GM12801 (cell line): ENCODE measurements around the gene USP19.

Experiments used
- TF ChIP-seq, protein P1 (sequence below): IDR thresholded peaks from one replicate; pipeline ENCODE4 v1.5.1; 2011; ENCODE audit warnings: control low read depth; ENCODE audit not compliant: insufficient read length; ENCODE audit errors: extremely low read depth

Gene USP19

DNA sequence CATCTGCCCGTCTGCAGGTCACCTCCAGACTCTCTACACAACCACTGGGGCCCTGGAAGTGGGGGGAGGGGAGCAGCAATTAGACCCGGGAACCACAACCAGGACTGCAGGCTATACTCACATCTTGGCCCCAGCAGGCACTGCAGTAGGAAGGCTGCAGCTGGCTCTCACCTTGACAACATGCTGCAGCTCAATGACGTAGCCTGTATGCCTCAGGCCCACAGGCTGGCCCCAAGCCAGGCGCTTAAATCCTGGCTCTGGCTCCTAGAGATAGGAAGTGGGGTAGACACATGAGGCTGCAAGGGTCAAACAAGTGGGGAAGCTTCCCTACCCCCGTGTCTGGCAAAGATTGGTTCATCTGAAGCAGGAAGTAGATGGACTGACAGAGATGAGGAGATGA lies 22.2 kb downstream of the USP19 start:
- TF ChIP-seq, protein P1, sequence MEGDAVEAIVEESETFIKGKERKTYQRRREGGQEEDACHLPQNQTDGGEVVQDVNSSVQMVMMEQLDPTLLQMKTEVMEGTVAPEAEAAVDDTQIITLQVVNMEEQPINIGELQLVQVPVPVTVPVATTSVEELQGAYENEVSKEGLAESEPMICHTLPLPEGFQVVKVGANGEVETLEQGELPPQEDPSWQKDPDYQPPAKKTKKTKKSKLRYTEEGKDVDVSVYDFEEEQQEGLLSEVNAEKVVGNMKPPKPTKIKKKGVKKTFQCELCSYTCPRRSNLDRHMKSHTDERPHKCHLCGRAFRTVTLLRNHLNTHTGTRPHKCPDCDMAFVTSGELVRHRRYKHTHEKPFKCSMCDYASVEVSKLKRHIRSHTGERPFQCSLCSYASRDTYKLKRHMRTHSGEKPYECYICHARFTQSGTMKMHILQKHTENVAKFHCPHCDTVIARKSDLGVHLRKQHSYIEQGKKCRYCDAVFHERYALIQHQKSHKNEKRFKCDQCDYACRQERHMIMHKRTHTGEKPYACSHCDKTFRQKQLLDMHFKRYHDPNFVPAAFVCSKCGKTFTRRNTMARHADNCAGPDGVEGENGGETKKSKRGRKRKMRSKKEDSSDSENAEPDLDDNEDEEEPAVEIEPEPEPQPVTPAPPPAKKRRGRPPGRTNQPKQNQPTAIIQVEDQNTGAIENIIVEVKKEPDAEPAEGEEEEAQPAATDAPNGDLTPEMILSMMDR: no peak

DNA sequence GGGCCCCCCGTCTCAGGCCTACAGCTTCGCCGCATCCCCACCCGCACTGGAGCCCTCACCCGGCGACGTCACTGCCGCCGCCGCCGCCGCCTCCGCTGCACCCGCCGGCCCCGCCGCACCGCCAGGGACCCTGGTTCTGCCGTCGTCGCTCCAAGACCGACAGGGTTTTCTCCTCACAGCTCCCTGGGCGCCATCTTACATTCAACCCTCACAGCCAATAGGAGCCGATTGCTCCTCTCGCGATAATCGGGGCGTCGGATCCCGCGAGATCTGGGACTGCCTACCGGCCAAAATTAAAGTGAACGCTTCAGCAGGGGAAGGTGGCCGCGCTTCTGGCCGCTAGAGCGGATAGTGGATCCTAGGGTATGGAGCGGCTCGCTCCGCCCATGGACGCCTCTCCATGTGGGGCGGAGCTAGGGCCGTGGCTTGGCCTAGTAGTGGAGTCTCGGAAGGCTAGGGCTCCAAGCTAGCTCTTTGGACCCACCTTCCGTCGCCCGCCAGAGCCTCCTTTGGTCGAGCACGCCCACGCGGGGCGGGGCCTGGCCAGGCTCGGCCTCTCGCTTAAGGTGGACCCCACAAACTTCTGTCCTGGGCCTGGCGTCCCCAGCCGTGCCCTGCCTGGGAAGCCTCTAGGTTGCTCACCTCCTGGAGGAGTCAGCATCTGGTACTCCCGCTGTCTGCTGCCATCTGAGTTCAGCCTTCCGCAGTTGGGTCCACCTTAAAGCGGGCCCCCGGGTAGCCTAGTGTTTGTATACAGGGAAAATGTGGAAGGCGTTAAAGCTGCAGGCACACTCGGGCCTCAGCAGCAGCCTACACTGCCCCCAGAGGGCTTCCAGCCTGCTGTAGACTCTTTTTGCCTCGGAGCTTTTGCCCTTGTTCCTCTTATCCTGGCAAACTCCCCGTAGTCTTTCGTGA lies 26.5 kb downstream of the USP19 start, which contains the start of gene QRICH1:
QRICH1 (minus strand) TSS at position 219 of the 915 bp plus-strand sequence. CDS start 17,054 bp downstream, outside the sequence.
- TF ChIP-seq, protein P1: no peak

DNA sequence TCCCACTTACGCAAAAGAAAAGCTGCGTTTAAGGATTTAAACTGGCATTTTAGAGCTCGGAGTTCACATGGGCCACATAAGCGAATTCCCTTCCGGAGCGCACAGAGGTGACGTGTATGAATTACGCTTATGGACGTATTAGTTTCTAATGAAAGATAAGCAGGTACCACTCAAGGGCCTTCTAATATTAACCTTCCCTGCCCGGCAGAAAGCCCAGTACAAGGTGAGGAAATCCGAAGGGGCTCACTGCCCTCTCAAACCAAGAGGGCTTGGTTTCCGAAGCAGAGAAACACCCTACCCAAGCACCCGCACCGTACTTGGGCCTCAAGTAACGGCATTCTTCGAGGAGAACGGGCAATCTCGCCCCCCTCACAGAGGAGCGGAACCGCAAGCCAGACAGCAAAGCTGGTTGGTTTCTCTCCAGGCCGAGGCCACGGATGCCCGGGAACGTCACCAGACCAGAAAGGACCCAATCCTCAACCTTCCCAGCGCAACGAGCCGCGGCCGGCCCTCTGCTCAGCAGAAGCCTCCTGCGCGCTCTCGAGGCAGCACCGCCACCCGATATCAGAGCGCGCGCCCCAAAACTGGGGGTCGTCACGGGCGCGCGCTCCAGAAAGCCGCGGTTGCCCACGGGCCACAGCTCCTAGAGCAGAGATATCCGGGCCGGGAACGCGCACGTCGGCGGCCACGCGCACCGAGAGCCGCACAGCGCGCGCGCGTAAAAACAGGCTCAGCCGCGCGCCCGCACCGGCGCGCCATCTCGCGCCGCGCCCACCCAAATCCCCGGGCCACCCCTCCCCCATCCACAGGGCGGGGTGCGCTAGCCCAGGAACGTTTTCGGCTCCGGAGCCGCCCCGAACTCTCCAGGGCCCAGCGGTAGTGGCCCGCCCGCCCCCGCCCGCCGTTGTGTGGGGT lies 27.4 kb downstream of the USP19 start:
- TF ChIP-seq, protein P1: no peak

DNA sequence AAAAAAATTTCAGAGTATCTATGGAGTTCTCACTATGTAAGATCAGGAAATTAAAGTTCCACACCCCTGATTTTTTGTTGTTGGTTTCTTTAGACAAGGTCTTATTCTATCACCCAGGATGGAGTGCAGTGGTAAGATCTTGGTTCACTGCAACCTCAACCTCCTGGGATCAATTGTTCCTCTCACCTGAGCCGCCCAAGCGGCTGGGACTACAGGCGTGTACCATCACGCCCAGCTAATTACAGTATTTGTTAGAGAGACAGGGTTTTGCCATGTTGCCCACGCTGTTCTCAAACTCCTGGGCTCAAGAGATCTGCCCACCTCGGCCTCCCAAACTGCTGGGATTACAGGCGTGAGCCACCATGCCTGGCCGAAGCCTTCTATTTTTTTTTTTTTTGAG lies 39.2 kb downstream of the USP19 start:
- TF ChIP-seq, protein P1: no peak

DNA sequence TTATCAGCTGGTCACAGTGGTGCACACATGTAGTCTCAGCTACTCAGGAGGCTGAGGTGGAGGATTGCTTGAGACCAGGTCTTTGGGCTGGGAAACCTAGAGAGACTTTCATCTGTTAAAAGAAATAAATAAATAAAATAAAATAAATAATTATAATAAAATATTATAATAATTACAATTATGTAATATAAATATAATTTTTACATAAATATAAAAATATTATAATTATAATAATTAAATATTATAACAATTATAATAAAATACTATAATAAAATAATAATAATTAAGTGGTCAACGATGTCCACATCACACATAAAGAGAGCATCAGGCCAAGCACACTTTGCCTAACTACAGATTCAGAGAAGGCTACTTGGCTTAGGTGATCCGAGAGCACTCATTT lies 41.4 kb downstream of the USP19 start:
- TF ChIP-seq, protein P1: no peak

DNA sequence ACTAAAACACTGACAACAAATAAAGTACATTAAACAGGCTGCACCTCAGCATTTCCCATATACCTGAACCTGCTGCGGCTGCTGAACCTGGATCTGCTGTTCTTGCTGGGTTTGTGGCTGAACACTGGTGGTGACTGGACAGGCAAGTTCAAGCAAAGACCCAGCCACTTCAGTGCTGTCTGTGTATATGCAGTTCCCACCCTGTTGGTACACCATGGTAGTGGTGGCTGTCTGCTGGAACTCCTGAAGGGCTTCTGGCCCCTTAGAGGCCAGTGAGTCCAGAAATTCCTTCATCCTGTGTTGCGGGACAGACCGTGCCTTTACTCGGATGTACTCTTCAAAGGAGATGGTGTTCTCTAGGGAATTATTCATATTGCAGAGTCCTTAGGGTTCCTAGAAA lies 44.0 kb downstream of the USP19 start:
- TF ChIP-seq, protein P1: no peak

DNA sequence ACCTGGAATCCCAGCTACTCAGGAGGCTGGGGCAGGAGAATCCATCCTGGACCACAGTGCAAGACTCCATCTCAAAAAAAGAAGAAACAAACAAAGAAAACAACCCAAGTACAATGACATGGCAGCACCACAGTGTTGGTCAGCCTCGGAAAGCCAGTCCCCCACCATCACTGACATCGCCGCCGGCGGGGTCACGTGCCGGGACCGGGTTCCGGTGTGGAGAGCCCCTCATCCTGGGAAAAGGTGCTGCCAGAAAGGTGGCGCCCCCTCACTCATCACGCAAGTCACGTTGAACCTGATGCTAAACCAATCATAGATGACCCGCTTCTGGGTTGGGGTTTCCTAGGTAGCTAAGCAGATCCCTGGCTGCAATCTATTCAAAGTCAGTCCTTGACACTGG lies 44.5 kb downstream of the USP19 start:
- TF ChIP-seq, protein P1: no peak
